H1 (cell line): ENCODE results near the gene ZBTB48. TPM values are rescaled to one million over a fixed set of nuclear protein-coding genes. Genes with fewer than 3 reads are reported as not detected.

Source experiments
- CTCF ChIA-PET: fragments of 300-600 bp; sonication (Branson Sonifier 250); formaldehyde crosslinking; loops from one replicate; lab custom pipeline; 2021; ENCODE audit not compliant: partially characterized antibody; lab: Charles Lee
- POLR2A ChIA-PET: fragments of 300-600 bp; sonication (Branson Sonifier 250); formaldehyde crosslinking; loops from one replicate; lab custom pipeline; 2021; ENCODE audit warnings: inconsistent platforms; ENCODE audit not compliant: partially characterized antibody; lab: Charles Lee
- DNase-seq, 2 experiments: peaks; one replicate each; pipeline versions ENCODE4 v3.0.0 to v3.0.0-alpha.2; 2010 to 2022; ENCODE audit warnings: low spot score in 2 of 2, low read depth in 1 of 2, mixed read lengths in 1 of 2
- FAIRE-seq: peaks from 2 replicates; lab custom pipeline; 2011; peaks lifted over from hg19 to GRCh38; lab: Jason Lieb, UNC
- H2AFZ ChIP-seq: 2 replicates; pipeline ENCODE4 v1.8.1; 2012; ENCODE audit warnings: low read length, inconsistent platforms
- H2AK5ac ChIP-seq: 2 replicates; pipeline ENCODE4 v1.6.1; 2013; ENCODE audit warnings: low read depth, low read length
- H2BK120ac ChIP-seq: replicated peaks from 2 replicates; pipeline ENCODE3; 2013; ENCODE audit warnings: low read depth, low read length, inconsistent platforms
- H2BK12ac ChIP-seq: 2 replicates; pipeline ENCODE4 v1.6.1; 2013; ENCODE audit warnings: low read depth, low read length
- H2BK15ac ChIP-seq: 2 replicates; pipeline ENCODE4 v1.6.1; 2013; ENCODE audit warnings: low read length
- H2BK20ac ChIP-seq: 2 replicates; pipeline ENCODE4 v1.6.1; 2013; ENCODE audit warnings: low read length
- H2BK5ac ChIP-seq: 2 replicates; pipeline ENCODE4 v1.6.1; 2013; ENCODE audit warnings: low read depth, low read length
- H3K14ac ChIP-seq: 2 replicates; pipeline ENCODE4 v1.6.1; 2013; ENCODE audit warnings: inconsistent platforms; ENCODE audit not compliant: insufficient read length
- H3K18ac ChIP-seq: 2 replicates; pipeline ENCODE4 v1.6.1; 2013; ENCODE audit warnings: low read length; ENCODE audit errors: extremely low read depth
- H3K23ac ChIP-seq: 2 replicates; pipeline ENCODE4 v1.6.1; 2013; ENCODE audit warnings: inconsistent platforms; ENCODE audit not compliant: insufficient read length
- H3K23me2 ChIP-seq: 2 replicates; pipeline ENCODE4 v1.6.1; 2013; ENCODE audit warnings: low read depth, low read length
- H3K27ac ChIP-seq: 2 replicates; pipeline ENCODE4 v1.6.1; 2011; ENCODE audit warnings: low read depth, low read length, inconsistent platforms
- H3K27me3 ChIP-seq, 4 experiments: replicated peaks in 1 of 4; 1 replicate in 1 of 4; 2 replicates in 3 of 4; pipeline versions ENCODE4 v1.6.1 to v1.8.1; 2011 to 2013; ENCODE audit warnings: low read length in 3 of 4, mild to moderate bottlenecking in 3 of 4, inconsistent platforms in 2 of 4, mixed read lengths in 2 of 4, moderate library complexity in 1 of 4; ENCODE audit not compliant: control insufficient read depth in 3 of 4, insufficient read depth in 3 of 4; ENCODE audit errors: extremely low read depth in 1 of 4
- H3K36me3 ChIP-seq, 4 experiments: 2 replicates each; pipeline versions ENCODE4 v1.6.1 to v1.8.1; 2011 to 2013; ENCODE audit warnings: mild to moderate bottlenecking in 4 of 4, low read length in 3 of 4, moderate library complexity in 2 of 4, control low read depth in 1 of 4, inconsistent platforms in 1 of 4; ENCODE audit not compliant: insufficient read depth in 4 of 4, control insufficient read depth in 2 of 4
- H3K4ac ChIP-seq: replicated peaks from 2 replicates; pipeline ENCODE3; 2013; ENCODE audit warnings: low read length, low read depth, mixed read lengths, inconsistent platforms; ENCODE audit not compliant: insufficient read length
- H3K4me1 ChIP-seq, 4 experiments: replicated peaks in 1 of 4; 1 replicate in 1 of 4; 2 replicates in 3 of 4; pipeline versions ENCODE4 v1.6.1 to v1.8.1; 2011 to 2013; ENCODE audit warnings: low read length in 3 of 4, inconsistent platforms in 2 of 4, mixed read lengths in 1 of 4; ENCODE audit not compliant: insufficient read depth in 4 of 4, control insufficient read depth in 3 of 4
- H3K4me2 ChIP-seq, 2 experiments: 2 replicates each; pipeline versions ENCODE4 v1.6.1 to v1.8.1; 2011 to 2013; ENCODE audit warnings: low read depth in 2 of 2, low read length in 2 of 2, control low read depth in 1 of 2, inconsistent platforms in 1 of 2, mild to moderate bottlenecking in 1 of 2; ENCODE audit not compliant: insufficient read depth in 1 of 2
- H3K4me3 ChIP-seq, 4 experiments: fragments of 200-600, 300-600 bp in 1 of 4; sonication (generic), shearing (Covaris generic), sonication (Bioruptor Twin) in 1 of 4; 2 replicates each; pipeline versions ENCODE4 v1.5.1 to v1.8.1; 2011 to 2016; ENCODE audit warnings: low read length in 4 of 4, low read depth in 3 of 4, control low read depth in 2 of 4, inconsistent platforms in 2 of 4, mild to moderate bottlenecking in 2 of 4, mixed read lengths in 1 of 4, moderate library complexity in 1 of 4; ENCODE audit not compliant: insufficient read depth in 2 of 4; ENCODE audit errors: extremely low read depth in 1 of 4
- H3K56ac ChIP-seq: replicated peaks from 2 replicates; pipeline ENCODE3; 2013; ENCODE audit warnings: low read depth, mild to moderate bottlenecking, mixed read lengths, low read length, inconsistent platforms; ENCODE audit not compliant: insufficient read length
- H3K79me1 ChIP-seq: 2 replicates; pipeline ENCODE4 v1.6.1; 2013; ENCODE audit warnings: low read depth, low read length, control low read depth
- H3K79me2 ChIP-seq, 2 experiments: 2 replicates each; pipeline versions ENCODE4 v1.6.1 to v1.8.1; 2012 to 2013; ENCODE audit warnings: low read length in 2 of 2, mild to moderate bottlenecking in 2 of 2, inconsistent platforms in 1 of 2; ENCODE audit not compliant: insufficient read depth in 2 of 2, control insufficient read depth in 1 of 2
- H3K9ac ChIP-seq, 4 experiments: replicated peaks in 1 of 4; 1 replicate in 1 of 4; 2 replicates in 3 of 4; pipeline versions ENCODE4 v1.6.1 to v1.8.1; 2011 to 2013; ENCODE audit warnings: low read depth in 3 of 4, low read length in 3 of 4, control low read depth in 2 of 4, mild to moderate bottlenecking in 2 of 4, moderate library complexity in 2 of 4, inconsistent platforms in 1 of 4; ENCODE audit errors: extremely low read depth in 1 of 4
- H3K9me3 ChIP-seq, 2 experiments: 2 replicates each; pipeline versions ENCODE4 v1.6.1 to v1.8.1; 2012 to 2013; ENCODE audit warnings: mild to moderate bottlenecking in 2 of 2, moderate library complexity in 2 of 2, control low read depth in 1 of 2, inconsistent platforms in 1 of 2, low read depth in 1 of 2, low read length in 1 of 2, mixed read lengths in 1 of 2; ENCODE audit not compliant: insufficient read depth in 2 of 2
- H4K20me1 ChIP-seq, 2 experiments: replicated peaks in 1 of 2; 2 replicates each; pipeline versions ENCODE3 to v1.8.1; 2011 to 2013; ENCODE audit warnings: inconsistent platforms in 2 of 2, low read length in 2 of 2, mild to moderate bottlenecking in 1 of 2; ENCODE audit not compliant: insufficient read depth in 2 of 2, control insufficient read depth in 1 of 2
- H4K5ac ChIP-seq: 2 replicates; pipeline ENCODE4 v1.6.1; 2013; ENCODE audit warnings: low read length, low read depth, mixed read lengths, inconsistent platforms; ENCODE audit not compliant: insufficient read length
- H4K8ac ChIP-seq: 2 replicates; pipeline ENCODE4 v1.8.0; 2013; ENCODE audit warnings: mild to moderate bottlenecking, moderate library complexity, low read length, inconsistent platforms; ENCODE audit not compliant: insufficient read depth; ENCODE audit errors: extremely low read depth
- H4K91ac ChIP-seq: replicated peaks from 2 replicates; pipeline ENCODE3; 2013; ENCODE audit warnings: low read length, mixed read lengths, inconsistent platforms; ENCODE audit not compliant: insufficient read length
- CEBPB ChIP-seq: IDR thresholded peaks from 2 replicates; pipeline ENCODE4 v1.6.1; 2012; ENCODE audit warnings: low read depth, low read length
- HDAC2 ChIP-seq, 2 experiments: fragments of 300-600 bp in 1 of 2; sonication (generic) in 1 of 2; IDR thresholded peaks; 2 replicates each; pipeline ENCODE4 v1.6.1; 2011 to 2012; ENCODE audit warnings: low read depth in 2 of 2, low read length in 2 of 2, mild to moderate bottlenecking in 2 of 2, moderate library complexity in 2 of 2, borderline replicate concordance in 1 of 2, inconsistent platforms in 1 of 2
- SIRT6 ChIP-seq: IDR thresholded peaks from one replicate; pipeline ENCODE4 v1.7.1; 2012; ENCODE audit warnings: low read length, inconsistent platforms
- WGBS, 2 experiments: shearing (Covaris generic) in 1 of 2; methylation state at CpG; one replicate each; pipeline versions ENCODE4 v1.1.6 to v1.1.7; 2013 to 2015; ENCODE audit warnings: low lambda C conversion rate in 2 of 2, mixed read lengths in 2 of 2, inconsistent platforms in 1 of 2, low coverage in 1 of 2, missing lambda C conversion rate in 1 of 2; ENCODE audit not compliant: insufficient replicate concordance in 2 of 2, insufficient coverage in 1 of 2, insufficient read length in 1 of 2; ENCODE audit errors: extremely low coverage in 1 of 2, missing lambda C conversion rate in 1 of 2; 5-methylcytosine and 5-hydroxymethylcytosine counted together
- polyA plus RNA-seq, 7 experiments: library from polyadenylated mRNA; depleted of rRNA in 3 of 7; stranded (reverse) in 5 of 7; unstranded in 2 of 7; fragments of >200 nt in 5 of 7; fragments of 200-250 nt in 2 of 7; gene quantifications; 1 replicate in 5 of 7; 2 replicates in 1 of 7; 4 replicates in 1 of 7; pipeline versions ENCODE4 v1.2.1 to v1.2.3, GENCODE V29; 2011 to 2013; ENCODE audit warnings: missing spikeins in 2 of 7, mixed read lengths in 2 of 7
- total RNA-seq: library from RNA; stranded (reverse); fragmentation: NEBNext Ultra II Directional; extraction: Animal tissue kit (Norgen Biotek cat#: 25700); gene quantifications from 2 replicates; pipeline ENCODE4 v1.2.1, GENCODE V29; 2021

Gene ZBTB48
- total and polyA plus RNA-seq, 2 of the 8 experiments (the other 6 are each of a cell fraction or from before 2014, with no cell fraction given), result 28.2 to 28.8 TPM

GRCh38 chr1:6588893-6589520 lies 9.2 kb downstream of the ZBTB48 start:
- Histone ChIP-seq H2BK12ac (no peak overlapping the region), H2BK120ac (no peak overlapping the region), H2BK20ac (no peak overlapping the region), H3K79me2 (no peaks in the 10 kb centered on the region), H3K18ac (no peak overlapping the region), H4K91ac (no peak overlapping the region), H3K23me2 (no peaks in the 10 kb centered on the region), H2AK5ac (no peak overlapping the region), H3K9ac (no peak overlapping the region; a peak in 3 of 7 replicates), H2AFZ (no peak overlapping the region), H2BK5ac (no peak overlapping the region), H4K20me1 (peaks cover 2 to 34% of the 10 kb centered on the region in 2 experiments), H3K56ac (no peak overlapping the region), H3K27me3 (no peaks in the 10 kb centered on the region), H3K4me2 (no peak overlapping the region), H3K9me3 (no peaks in the 10 kb centered on the region), H3K27ac (no peak overlapping the region), H2BK15ac (no peak overlapping the region), H3K23ac (no peak overlapping the region), H3K4ac (no peak overlapping the region), H4K8ac (no peak overlapping the region), H3K4me3 (no peak overlapping the region), H3K36me3 (peaks cover 0 to 37% (median 10%) of the 10 kb centered on the region in 4 experiments; a peak in 7 of 8 replicates), H3K14ac (no peak overlapping the region), H4K5ac (no peak overlapping the region), H3K79me1 (peaks cover 4% of the 10 kb centered on the region), H3K4me1 (no peaks in the 10 kb centered on the region)
- no peak for FAIRE-seq
- POLR2A ChIA-PET, result interaction anchor here (0.7 to 17.4 kb wide), 5 partner anchors 9 to 41 kb away, joined by 3 to 196 read pairs (median 6); partner anchors contain the start of genes KLHL21 and ZBTB48
- WGBS, 2 experiments, result 91% methylated on average over 24 of the region's 24 CpGs; no CpG with 5 or more reads in 1 of the 2 experiments
- no peak for DNase-seq
- TF ChIP-seq CEBPB (no peak), SIRT6 (no peak), HDAC2 (IDR thresholded peaks at IDR 0.05; ENCODE audit: borderline replicate concordance in 1 of 2, low read depth in 2 of 2, low read length in 2 of 2) (no peak)
- CTCF ChIA-PET, result interaction anchor here (0.8 to 2.1 kb wide), 8 partner anchors 8 to 57 kb away, joined by 3 to 11 read pairs (median 4); no protein-coding TSS in a partner anchor
